NCI-H1092 (cell line): Measurements from ENCODE around the gene PDXK.
"Not testable (repeated sequence)": the region's sequence is repeated elsewhere in the genome, so short reads cannot be mapped to it uniquely, and the experiment has no call there.

Experiments used
- DNase-seq: peaks from one replicate; lab custom pipeline; 2025; lab: John Stamatoyannopoulos, UW

PDXK gene

DNA sequence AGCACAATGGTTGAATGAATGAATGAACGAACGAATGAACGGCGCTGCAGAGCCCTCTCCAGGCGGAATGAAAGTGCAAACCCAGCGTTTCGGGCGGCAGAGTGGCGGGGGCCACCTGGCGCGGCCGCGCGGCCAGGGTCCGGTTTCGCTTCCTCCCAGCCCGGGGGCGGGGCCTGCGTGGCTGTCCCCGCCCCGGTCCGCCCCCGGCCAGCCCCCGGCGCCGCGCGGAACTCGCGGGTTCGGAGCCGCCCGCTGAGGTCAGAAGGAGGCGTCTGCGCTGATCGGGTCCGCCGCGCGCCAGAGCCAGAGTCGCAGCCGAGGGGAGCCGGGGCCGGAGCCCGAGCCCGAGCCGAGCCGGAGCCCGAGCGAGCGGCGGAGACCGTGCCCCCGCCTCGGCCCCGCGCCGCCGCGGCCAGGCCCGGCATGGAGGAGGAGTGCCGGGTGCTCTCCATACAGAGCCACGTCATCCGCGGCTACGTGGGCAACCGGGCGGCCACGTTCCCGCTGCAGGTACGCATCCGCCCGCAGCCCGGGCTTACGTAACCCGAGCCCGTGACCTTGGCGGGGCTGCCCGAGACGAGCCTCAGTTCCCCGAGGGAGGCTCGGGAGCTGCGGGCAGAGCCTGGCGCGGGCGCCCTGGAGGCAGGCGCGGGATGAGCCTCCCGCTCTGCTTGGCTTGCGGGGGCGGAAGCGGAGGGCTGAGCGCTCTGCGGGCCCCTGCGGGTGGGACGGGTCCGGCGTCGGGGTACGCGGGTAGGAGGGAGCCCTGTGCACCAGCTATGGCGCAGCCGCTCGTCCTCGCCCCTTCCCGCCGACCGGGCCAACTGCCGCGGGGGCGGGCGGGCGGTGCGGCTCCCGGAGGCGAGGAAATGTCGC, at the start of gene PDXK:
TSS of gene PDXK (plus strand) at position 258 of the 876 bp plus-strand sequence. CDS start at position 424, 166 bp downstream.
- peak; percentile 77 for DNase-seq

DNA sequence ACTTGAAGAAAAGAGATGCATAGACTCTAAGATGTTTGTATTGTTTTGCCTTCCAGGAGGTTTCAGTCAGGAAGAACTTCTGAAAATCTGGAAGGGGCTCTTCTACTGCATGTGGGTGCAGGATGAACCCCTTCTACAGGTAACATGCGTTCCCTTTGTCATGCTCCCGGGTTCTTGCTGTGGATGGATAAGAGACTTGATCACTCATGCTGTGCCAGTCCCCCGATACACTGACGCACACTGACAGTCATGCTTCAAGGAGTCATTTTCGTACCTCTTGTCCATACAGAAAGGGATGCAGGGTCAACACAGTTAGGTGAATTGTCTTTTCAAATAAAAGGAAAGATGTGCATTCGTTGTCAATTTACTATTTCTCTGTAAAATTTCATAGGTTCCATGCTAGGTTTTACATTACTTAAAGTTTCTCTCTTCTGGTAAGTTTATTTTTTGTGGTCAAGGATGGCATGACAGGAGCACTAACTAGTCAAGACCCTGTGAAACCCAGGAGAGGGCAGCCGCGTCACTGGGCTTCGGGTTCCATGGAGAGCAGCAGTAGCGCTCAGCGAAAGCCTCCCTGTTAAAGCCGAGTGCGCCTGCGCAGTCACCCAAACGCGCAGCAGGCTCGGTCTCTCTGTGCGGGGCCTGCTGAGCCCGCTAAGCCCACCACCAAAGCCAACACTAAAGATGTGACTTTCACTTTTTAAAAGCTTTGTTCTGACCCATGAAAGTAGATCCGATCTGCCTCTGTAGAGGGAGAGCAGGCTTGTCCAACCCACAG, 48.9 kb upstream of the PDXK start:
- no peak for DNase-seq

DNA sequence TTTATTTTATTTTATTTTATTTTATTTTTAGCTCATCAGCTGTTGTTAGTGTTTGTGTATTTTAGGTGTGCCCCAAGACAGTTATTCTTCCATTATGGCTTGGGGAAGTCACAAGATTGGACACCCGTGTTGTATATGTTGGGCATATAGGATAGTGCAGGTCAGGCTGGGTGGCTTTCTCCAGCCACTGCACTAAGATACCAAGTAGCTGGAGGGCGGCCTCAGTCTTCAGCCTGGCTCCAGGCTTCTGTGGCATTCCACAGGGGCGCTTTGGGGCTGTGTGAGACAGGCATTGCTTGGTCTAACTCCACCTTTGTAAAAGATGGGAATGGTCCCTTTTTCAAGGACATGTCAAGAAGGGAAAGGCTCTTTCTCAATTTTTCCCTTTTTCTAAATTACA, 43.1 kb upstream of the PDXK start:
- no peak for DNase-seq

DNA sequence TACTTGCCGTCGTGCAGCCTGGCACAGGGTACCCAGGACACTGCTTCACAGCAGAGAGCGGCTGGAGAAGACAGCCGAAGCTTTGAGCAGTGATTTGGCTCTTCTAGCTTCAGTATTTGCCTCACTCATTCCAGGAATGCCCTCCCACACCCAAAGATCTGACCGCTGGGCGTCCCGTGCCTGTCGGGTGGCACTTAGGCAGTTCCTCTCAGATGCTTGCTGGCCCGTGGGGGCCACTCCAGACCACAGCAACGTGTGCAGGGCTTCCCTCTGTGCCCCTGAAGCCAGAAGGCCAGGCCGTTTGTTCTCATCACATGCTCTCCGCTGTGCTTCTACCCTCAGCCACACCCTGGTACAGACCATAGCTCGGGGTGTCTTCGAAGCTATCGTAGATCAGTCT, 42.5 kb upstream of the PDXK start:
- DNase-seq = no peak

DNA sequence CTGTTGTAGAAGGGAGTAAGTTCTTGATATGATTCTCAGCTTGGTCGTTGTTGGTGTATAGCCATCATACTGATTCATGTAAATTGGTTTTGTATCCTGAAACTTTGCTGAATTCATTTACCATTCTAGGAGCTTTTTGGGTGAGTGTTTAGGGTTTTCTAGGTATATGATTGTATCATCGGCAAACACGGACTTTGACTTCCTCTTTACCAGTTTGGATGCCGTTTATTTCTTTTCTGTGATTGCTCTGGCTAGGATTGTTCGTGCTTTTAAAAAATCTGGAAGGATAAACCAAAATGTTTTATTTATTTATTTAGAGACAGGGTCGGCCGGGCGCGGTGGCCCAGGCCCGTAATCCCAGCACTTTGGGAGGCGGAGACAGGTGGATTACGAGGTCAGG, 39.0 kb upstream of the PDXK start:
- no peak for DNase-seq

DNA sequence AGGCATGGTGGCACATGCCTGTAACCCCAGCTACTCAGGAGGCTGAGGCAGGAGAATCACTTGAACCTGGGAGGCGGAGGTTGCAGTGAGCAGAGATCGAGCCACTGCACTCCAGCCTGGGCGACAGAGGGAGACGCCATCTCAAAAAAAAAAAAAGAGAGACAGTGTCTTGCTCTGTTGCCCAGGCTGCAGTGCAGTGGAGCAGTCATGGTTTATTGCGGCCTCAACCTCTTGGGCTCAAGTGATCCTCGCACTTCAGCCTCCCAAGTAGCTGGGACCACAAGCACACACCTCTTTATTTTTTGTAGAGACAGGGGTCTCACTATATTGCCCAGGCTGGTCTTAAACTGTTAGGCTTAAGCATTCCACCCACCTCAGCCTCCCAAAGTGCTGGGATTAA, 38.5 kb upstream of the PDXK start:
- DNase-seq = not testable (repeated sequence)

DNA sequence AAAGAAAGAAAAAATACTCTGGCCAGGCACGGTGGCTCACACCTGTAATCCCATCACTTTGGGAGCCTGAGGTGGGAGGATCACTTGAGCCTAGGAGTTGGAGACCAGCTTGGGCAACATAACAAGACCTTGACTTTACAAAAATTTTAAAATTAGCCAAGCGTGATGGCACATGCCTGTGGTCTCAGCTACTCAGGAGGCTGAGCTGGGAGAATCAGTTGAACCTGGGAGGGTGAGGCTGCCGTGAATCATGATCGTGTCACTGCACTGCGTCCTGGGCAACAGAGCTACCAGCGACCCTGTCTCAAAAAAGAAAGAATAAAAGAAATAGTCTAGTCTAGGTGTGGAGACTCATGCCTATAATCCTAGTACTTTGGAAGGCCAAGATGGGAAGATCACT, 37.3 kb upstream of the PDXK start:
- no peak for DNase-seq

DNA sequence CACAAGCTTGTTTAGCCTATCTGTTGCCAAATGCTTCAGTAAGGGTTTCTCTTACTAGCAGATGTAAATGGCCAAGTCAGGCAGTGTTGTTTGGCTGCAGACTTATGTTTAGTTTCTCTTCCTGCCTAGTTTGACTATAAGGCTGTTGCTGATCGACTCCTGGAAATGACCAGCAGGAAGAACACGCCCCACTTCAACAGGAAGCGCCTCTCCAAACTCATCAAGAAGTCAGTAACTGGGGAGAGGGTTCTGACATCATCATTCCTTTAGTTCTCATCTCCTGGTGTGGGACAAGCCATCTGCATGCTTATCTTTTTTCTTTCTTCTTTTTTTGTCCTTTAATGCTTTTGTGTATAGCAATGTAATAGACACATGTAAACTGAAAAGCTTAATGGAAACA, 34.5 kb upstream of the PDXK start:
- no peak for DNase-seq

DNA sequence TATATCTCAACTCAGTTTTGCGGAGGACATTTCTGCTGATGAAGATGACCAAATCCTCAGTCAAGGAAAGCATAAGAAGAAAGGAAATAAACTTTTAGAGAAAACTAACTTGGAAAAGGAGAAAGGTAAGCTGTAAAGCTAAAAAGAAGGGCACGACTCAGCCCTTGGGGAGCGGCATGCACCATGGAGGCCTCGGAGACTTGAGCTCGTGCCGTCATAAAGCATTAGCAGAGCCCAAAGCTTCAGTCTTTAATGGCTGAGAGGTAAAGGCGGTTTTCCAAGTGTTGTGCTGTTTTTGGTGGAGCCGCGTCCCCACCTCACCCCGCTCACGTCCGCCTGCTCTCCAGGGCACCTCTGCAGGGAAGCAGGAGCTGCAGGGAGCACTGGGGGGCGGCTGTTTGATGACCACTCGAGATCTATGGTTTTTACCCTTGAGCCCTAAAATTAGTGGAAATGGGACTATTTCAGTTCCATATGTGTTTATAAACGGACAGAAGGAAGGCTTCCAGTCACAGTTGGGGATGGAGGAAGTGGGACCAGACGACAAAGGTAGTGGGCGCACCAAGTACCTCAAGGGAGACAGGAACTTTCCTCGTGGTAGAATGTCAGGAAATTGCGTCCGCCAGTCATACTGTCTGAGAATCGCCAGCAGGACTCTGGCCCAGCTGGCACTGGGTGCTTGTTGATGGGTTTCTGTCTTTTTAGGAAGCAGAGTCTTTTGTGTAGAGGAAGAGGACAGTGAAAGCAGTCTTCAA, 31.9 kb upstream of the PDXK start:
- DNase-seq = no peak

DNA sequence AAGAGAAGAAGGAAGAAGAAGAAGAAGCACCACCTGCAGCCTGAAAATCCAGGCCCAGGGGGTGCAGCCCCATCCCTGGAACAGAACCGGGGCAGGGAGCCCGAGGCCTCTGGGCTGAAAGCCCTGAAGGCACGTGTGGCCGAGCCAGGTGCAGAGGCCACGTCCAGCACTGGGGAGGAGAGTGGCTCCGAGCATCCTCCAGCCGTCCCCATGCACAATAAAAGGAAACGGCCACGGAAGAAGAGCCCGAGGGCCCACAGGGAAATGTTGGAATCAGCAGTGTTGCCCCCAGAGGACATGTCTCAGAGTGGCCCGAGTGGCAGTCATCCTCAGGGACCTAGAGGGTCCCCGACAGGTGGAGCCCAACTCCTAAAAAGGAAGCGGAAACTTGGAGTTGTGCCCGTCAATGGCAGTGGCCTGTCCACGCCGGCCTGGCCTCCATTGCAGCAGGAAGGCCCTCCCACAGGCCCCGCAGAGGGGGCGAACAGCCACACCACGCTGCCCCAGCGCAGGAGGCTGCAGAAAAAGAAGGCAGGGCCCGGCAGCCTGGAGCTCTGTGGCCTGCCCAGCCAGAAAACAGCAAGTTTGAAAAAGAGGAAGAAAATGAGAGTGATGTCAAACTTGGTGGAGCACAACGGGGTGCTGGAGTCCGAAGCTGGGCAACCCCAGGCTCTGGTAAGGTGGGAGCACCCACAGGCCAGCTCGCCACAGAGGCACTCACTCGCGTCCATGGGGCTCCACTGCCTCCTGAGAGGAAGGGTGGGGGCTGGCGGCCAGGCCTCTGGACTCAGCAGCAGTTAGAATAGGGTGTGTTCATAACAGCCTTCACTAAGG, 31.1 kb upstream of the PDXK start:
- DNase-seq = no peak

DNA sequence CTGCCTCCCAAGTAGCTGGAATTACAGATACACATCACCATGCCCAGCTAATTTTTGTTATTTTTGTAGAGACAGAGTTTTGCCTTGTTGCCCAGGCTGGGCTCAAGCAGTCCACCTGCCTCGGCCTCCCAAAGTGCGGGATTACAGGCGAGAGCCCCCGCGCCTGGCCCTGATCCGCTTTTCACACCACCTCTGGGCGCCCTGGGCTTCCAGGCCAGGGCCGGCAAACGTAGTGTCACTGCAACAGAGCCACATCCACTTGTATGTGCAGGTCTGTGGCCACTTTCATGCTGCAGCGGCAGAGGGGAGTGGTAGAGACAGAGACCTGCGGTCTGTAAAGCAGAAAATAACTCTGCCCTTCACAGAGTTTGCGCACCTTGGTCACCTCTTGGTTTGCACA, 30.0 kb upstream of the PDXK start:
- no peak for DNase-seq

DNA sequence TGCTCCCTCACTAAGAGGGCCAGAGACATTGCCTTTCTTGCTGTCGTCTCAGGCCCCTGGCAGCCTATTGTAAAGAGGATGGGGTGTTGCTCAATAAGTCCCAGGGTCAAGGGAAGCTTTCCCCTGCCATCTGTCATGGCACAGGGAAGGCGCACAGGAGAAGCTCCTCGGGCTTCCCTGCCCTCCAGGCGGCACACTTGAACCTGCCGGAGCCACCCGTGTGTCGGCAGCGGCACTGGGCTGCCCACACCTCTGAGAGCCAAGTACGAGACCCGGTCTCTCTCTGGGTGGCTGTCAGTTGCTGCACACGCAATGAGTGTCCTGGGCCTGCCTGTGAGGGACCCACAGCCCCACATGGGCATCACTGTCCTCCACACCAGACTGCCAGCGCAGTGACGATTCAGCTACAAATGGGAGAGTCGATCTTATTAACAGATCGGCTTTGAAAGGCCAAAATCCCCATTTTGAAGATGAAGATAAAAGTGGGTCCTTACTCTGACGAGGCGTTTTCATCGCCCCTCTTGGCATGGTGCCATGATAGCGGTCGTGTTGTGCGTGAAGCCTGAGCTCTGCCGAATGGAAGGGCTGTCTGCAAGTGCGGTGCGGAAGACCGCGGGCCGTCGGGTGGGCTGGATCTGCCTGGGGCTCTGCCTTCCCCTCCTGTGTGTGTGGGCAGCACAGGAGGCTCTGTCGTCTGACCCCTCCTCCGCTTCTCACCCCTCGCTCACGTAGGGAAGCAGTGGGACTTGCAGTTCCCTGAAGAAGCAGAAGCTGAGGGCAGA, 29.2 kb upstream of the PDXK start:
- no peak for DNase-seq

DNA sequence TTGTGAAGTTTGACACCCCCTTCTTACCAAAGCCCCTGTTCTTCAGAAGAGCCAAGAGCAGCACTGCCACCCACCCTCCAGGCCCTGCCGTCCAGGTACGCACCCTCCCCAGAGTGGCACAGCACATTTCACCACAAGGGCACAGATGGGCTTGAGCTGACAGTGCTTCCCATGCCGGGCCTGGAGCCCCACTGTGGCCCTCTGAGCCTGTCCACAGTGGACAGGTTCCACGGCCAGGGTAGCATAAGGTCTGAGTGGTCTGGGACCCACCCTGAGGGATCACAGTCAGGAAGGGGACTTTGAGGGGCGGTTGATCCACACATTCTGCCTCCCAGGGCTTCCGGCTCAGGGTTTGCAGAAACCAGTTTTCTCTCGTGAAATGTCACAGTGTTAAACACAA, 28.6 kb upstream of the PDXK start:
- no peak for DNase-seq

DNA sequence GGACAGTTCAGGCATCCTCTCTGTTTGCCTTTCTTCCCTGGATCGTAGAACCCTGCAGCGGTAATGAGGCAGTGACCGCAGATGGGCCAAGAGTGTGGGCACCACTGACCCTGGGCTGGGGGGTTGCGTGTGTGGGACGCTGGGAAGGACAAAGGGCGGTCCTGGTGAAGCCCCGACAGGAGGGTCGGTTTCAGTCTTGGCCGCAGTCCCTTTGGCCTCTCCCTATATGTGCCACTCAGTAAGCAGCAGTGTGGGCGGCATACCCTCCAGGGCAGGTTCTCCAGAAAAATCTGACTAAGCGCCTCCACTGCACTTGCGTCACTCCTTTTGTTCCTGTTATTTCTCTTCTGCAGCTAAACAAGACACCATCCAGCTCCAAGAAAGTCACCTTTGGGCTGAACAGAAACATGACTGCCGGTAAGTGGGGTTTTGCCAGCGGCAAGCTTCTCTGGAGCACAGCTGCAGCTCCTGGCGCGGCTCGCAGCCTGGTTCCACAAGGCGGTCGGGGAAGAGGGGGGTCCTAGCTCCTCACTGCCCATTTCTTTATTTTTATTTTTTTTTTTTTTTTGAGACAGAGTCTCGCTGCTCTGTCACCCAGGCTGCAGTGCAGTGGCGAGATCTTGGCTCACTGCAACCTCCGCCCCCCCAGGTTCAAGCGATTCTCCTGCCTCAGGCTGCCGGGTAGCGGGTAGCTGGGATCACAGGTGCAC, 27.7 kb upstream of the PDXK start:
- no peak for DNase-seq

DNA sequence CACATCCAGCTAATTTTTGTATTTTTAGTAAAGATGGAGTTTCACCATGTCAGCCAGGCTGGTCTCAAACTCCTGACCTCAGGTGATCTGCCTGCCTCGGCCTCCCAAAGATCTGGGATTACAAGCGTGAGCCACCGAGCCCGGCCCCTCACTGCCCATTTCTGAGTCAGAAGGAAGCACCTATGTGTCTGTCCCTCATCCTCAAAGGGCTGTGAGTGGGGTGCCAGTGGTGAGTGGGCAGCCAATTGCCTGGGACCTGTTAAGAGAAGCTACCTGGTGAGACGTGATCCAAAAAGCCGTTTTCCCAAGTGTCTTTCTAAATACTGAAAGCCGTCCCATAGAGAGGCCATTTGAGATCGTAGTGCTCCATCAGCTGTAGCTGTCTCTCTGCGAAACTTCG, 27.1 kb upstream of the PDXK start:
- DNase-seq = no peak

DNA sequence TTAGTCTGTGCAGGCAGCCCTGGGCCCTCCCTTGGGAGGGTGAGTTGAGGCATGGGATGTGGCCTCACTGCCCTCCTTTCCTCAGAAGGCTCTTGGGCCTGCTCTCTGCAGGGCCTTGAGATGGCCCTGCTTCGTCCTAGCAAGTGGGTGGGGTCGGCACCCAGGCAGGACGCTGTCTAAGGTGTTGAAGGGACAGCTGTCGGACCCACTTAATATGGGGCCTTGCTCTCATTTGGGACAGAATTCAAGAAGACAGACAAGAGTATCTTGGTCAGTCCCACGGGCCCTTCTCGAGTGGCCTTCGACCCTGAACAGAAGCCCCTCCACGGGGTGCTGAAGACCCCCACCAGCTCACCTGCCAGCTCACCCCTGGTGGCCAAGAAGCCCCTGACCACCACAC, 26.0 kb upstream of the PDXK start:
- DNase-seq = no peak

DNA sequence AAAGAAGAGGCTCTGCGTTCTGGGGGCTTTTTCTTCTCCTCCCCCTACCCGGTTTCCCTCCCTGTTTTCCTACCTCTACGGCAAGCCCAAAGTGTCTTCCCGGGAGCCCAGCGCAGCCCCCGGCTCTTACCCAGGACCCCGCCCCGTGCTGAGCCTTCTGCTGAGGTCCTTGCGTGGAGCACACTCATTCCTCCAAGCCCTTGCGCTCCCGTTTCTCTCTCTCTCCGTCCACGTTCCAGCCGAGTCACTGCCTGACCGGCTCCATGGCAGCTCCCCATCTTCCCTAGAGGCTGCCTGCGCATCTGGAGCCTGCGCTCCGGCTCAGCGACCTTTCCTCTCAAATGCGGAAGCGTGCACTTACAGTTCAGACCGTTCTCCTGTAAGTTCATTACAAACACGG, 24.9 kb upstream of the PDXK start:
- no peak for DNase-seq

DNA sequence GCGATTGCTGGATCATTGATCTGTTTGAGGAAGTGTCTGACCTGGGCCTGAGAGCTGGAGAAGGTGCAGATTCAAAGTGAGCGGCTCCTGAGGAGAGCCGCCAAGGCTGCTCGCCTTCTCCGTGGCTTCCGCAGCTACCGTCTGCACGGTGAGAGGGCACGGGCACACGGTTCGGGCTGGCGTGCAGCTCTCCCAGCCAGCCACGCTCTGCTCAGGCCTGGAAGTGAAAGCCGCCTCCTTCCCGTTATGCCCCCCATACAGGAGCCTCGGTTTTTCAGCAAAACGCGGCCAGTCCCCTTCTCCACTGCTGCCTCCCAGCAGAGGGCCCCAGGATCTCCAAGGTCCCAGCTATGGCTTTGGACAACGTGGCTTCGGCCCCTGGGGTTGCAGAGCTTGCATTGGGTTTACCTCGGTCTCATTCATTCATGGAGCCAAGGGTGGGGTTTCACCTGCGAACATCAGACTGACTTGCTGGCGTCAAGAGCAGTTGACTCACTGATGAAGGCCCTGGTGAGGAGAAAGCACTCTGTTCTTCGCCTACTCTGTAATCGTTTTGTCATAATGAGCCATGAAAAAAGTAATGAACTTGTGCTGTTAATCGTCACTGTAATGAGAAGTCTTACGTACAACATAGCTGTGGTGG, 24.4 kb upstream of the PDXK start:
- DNase-seq = no peak

DNA sequence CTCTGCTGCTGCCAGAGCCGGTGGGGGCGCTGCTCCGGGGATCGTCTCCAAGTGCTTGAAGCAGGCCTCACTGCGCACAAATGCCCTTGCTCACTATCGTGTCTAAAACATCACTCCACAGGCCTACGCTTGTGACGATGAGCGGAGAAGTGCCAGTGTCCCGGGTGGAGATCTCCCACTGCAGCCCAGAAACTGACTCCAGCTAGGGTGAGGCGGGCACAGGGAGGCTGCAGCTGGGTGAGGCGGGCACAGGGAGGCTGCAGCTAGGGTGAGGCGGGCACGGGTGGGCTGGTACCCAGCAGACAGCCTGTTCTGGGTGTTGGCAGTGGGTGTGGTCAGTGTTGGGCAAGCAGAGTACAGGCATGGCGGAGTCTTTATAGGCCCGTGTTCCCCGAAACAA, 22.7 kb upstream of the PDXK start:
- no peak for DNase-seq
